BE2C (cell line): ENCODE results near the gene ADA.
"Not testable (repeated sequence)": the region's sequence is repeated elsewhere in the genome, so short reads cannot be mapped to it uniquely, and the experiment has no call there.

ENCODE experiments used
- DNase-seq: peaks from one replicate; pipeline ENCODE4 v3.0.0-alpha.2; 2020
- H3K27me3 ChIP-seq: fragments of 250-450 bp; sonication (Bioruptor Pico); 2 replicates; pipeline ENCODE4 v1.5.1; 2020; ENCODE audit warnings: mild to moderate bottlenecking
- H3K36me3 ChIP-seq: fragments of 250-450 bp; sonication (Bioruptor Pico); 2 replicates; pipeline ENCODE4 v1.5.1; 2020; ENCODE audit warnings: mild to moderate bottlenecking
- H3K4me1 ChIP-seq: fragments of 250-450 bp; sonication (Bioruptor Pico); 2 replicates; pipeline ENCODE4 v1.5.1; 2020
- H3K4me3 ChIP-seq: 2 replicates; pipeline ENCODE4 v1.5.1; 2011; ENCODE audit warnings: low read depth, low read length
- H3K9me3 ChIP-seq: fragments of 250-450 bp; sonication (Bioruptor Pico); 2 replicates; pipeline ENCODE4 v1.5.1; 2020
- CTCF ChIP-seq: IDR thresholded peaks from 2 replicates; pipeline ENCODE4 v1.5.1; 2012; ENCODE audit warnings: mild to moderate bottlenecking, low read depth, low read length

Gene ADA

GRCh38 chr20:44596010-44596409 is 55.5 kb downstream of the ADA start:
- Histone ChIP-seq H3K4me3 (no peak overlapping the region), H3K27me3 (no peaks in the 10 kb centered on the region), H3K9me3 (no peaks in the 10 kb centered on the region), H3K4me1 (no peaks in the 10 kb centered on the region), H3K36me3 (no peaks in the 10 kb centered on the region)
- DNase-seq, result no peak
- TF ChIP-seq CTCF, result no peak

- H3K36me3 ChIP-seq, result no peaks in the 10 kb centered on the region
Measured at GRCh38 chr20:44594730-44595129, 56.8 kb downstream of the ADA start.

GRCh38 chr20:44593751-44594150 is 57.7 kb downstream of the ADA start:
- no peak overlapping the region for H3K4me3 ChIP-seq

More at GRCh38 chr20:44594730-44595129, 56.8 kb downstream of the ADA start:
- Histone ChIP-seq H3K4me3 (no peak overlapping the region), H3K27me3 (no peaks in the 10 kb centered on the region), H3K4me1 (no peaks in the 10 kb centered on the region), H3K9me3 (no peaks in the 10 kb centered on the region)
- DNase-seq, result no peak
- no peak for TF ChIP-seq CTCF

GRCh38 chr20:44592366-44592765 is 59.1 kb downstream of the ADA start:
- Histone ChIP-seq H3K4me1 (no peaks in the 10 kb centered on the region), H3K27me3 (no peaks in the 10 kb centered on the region), H3K36me3 (no peaks in the 10 kb centered on the region), H3K9me3 (no peaks in the 10 kb centered on the region), H3K4me3 (no peak overlapping the region)
- TF ChIP-seq CTCF, result no peak
- DNase-seq, result no peak

More at GRCh38 chr20:44593751-44594150, 57.7 kb downstream of the ADA start:
- DNase-seq, result no peak
- Histone ChIP-seq H3K9me3 (no peaks in the 10 kb centered on the region), H3K27me3 (no peaks in the 10 kb centered on the region), H3K4me1 (no peaks in the 10 kb centered on the region), H3K36me3 (no peaks in the 10 kb centered on the region)
- no peak for TF ChIP-seq CTCF

GRCh38 chr20:44590980-44591778 is 60.3 kb downstream of the ADA start:
- no peaks in the 10 kb centered on the region for H3K27me3 ChIP-seq
- no peaks in the 10 kb centered on the region for H3K36me3 ChIP-seq
- H3K4me3 ChIP-seq, result no peak overlapping the region
- H3K9me3 ChIP-seq, result no peaks in the 10 kb centered on the region
- no peak for TF ChIP-seq CTCF
- no peak for DNase-seq
- H3K4me1 ChIP-seq, result no peaks in the 10 kb centered on the region

- H3K9me3 ChIP-seq, result no peaks in the 10 kb centered on the region
- H3K27me3 ChIP-seq, result no peaks in the 10 kb centered on the region
- no peaks in the 10 kb centered on the region for H3K36me3 ChIP-seq
- no peak for DNase-seq
- no peak for TF ChIP-seq CTCF
- no peak overlapping the region for H3K4me3 ChIP-seq
- H3K4me1 ChIP-seq, result no peaks in the 10 kb centered on the region
Measured at GRCh38 chr20:44589537-44589936, 62.0 kb downstream of the ADA start.

GRCh38 chr20:44588321-44588720 is 63.2 kb downstream of the ADA start:
- H3K4me3 ChIP-seq, H3K4me1 ChIP-seq, DNase-seq, H3K27me3 ChIP-seq, H3K9me3 ChIP-seq, H3K36me3 ChIP-seq: not testable (repeated sequence)
